Glomerular visceral epithelial cell (primary cell): ENCODE results near the gene SLFN12L.
"Not testable (repeated sequence)": the region's sequence is repeated elsewhere in the genome, so short reads cannot be mapped to it uniquely, and the experiment has no call there.

Experiments
- DNase-seq: peaks from one replicate; pipeline ENCODE4 v3.0.0-alpha.2; 2016; ENCODE audit errors: extremely low spot score

SLFN12L gene

GRCh38 chr17:35496451-35497290, 40.8 kb downstream of the SLFN12L start:
- DNase-seq: no peak

GRCh38 chr17:35493040-35493439, 44.4 kb downstream of the SLFN12L start:
- DNase-seq: no peak

DNA sequence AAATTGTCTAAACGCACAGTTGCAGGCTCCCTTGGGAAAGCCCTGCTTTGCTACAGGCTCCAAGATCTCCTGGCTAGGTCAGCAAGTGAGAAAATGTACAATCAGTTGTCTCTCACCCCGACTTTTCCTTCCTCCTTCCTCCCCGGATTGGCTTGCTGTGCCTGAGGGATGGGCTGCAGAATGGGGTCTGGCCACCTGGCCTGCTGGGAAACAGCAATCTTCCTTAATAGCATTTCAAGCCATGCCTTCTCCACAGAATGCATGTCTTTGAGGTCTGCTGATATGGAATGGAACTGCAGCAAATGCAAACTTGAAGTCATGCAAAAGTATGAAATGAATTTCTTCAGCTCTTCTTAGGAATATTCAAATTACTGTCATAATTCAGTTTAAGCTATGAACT, 46.1 kb downstream of the SLFN12L start:
- no peak for DNase-seq

DNA sequence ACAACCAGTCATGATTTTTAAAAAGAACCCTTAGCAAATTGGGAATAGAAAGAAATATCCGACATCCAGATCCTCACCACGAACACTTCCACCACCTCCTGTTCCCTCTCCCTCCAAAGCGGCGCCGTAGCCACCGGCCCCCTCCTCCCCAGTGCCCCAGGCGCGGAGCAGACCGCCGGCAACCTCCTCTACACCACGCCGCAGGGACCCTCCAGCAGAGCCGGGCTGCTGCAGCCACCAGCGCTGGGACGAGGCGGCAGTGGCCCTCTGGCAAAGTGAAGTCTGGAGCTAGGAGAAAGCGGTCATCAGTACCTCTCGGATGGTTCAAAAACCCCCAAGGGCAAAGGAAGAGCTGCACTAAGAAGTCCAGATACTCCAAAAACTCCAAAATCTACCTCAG, 47.5 kb downstream of the SLFN12L start:
- DNase-seq: no peak

- DNase-seq: no peak
Observed at GRCh38 chr17:35488991-35489390, 48.5 kb downstream of the SLFN12L start.

GRCh38 chr17:35486920-35487732, 50.4 kb downstream of the SLFN12L start:
- DNase-seq: peak; percentile 24

GRCh38 chr17:35479271-35479670, 58.2 kb downstream of the SLFN12L start:
- no peak for DNase-seq

DNA sequence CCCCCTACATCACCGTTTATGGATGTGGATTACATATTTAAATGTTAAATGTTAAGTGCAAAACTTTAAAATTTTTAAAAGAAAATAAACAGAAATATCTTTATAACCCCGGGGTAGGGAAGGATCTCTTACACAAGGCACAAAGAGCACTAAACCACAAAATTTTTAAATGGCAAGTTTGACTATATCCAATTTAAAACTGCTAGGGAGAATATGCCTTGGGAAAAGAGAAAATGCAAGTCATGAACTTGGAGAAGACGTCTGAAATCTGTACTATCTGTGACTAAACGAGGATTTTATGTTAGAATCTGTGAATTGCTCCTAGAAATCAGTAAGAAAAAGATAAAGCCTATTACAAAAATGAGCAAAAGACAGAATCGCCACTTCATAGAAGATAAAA, 60.2 kb downstream of the SLFN12L start:
- DNase-seq: no peak

DNA sequence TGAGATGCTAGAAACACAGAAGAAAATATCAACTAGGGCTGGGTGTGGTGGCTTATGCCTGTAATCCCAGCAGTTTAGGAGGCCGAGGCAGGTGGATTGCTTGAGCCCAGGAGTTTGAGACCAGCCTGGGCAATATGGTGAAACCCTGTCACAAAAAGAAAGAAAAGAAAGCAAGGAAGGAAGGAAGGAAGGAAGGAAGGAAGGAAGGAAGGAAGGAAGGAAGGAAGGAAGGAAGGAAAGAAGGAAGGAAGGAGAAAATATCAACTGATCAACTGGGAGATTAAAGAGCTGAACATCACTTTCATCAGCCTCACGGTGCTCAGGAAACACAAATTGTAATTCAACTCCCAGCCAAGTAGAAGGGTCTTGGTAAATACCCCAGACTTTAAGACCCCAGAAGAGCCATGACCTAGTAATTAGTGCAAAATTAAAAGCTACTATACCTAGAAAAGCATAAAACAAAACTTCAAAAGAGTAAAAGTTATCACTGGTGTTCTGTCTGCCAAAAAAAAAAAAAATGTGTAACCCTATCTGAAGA, 61.1 kb downstream of the SLFN12L start:
- no peak for DNase-seq

- DNase-seq: no peak
Observed at GRCh38 chr17:35468475-35468874, 69.0 kb downstream of the SLFN12L start.

GRCh38 chr17:35467824-35468223, 69.7 kb downstream of the SLFN12L start:
- no peak for DNase-seq

GRCh38 chr17:35460354-35460851, 77.1 kb downstream of the SLFN12L start:
- DNase-seq: peak; percentile 37

- DNase-seq: not testable (repeated sequence)
Observed at GRCh38 chr17:35454035-35454434, 83.4 kb downstream of the SLFN12L start.

DNA sequence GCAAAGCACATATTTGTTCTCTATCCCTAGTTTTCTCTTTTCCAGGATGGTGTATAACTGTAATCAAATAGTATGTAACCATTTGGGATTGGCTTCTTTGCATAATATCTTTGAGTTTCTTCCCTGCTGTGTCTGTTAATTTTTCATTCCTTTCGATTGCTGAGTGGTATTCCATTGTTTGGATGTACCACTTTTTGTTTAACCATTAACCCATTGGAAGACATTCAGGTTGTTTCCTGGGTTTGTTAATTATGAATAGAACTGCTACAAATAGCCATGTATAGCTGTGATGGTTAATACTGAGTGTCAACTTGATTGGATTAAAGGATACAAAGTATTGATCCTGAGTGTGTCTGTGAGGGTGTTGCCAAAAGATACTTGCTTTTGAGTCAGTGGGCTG, 84.3 kb downstream of the SLFN12L start:
- no peak for DNase-seq

DNA sequence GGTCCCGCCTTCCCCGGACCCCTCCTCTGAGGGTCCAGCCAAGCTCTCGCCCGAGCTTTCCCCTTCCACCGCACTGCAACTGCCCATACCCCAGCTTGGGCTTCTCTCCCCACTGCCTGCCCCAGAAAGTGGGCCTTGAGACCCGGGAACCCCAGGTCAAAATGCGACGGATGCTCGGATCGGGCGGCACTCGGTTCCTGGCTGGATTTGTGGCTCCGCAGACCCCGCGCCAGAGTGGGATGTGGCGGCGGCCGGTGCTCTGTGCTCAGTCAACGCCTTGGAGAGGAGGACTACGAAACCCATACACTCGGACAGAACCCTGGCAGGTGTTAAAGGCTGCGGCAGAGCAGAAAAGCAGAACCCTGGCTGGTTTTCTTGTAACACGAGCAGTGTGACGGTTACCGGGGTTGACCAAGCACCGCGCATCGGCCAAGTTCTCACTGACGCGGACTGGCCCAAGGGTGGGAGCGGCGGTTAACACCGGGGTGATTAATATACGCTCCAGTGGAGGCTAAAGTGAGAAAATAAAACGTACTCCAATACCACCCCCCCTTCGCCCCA, 88.0 kb downstream of the SLFN12L start:
- no peak for DNase-seq

GRCh38 chr17:35448899-35449227, 88.6 kb downstream of the SLFN12L start:
- DNase-seq: no peak

DNA sequence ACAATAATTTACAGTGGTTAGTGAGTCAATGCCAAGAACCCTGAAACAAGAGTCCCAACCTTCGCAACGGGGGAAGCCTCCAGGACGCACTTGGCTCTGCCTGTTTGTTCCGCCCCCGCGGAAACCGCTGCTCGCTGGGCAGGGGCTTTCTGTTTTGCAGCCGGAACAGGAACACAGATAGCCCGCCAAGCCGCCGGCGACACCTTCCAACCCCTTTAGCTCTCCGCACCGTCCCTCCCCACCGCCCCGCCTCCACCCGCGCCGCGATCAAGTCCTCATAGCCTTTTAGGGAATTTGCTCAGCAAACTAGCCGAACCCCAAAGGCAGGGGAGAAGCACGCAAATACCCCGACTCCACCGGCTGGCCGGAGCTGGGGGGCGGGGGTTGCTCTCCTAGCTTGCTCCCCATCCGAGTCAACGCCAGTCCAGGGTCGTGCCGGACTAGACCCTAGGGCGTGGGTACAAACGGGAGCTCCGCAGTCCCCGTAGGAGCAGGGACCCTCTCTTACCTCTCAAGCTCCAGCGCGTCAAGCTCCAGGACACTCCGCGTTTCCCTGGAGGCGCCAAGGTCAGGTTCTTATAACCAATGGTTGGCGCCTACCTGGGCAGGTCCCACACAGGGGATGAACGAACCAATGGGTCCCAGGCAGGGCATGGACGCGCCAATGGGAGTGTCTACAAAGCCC, 89.1 kb downstream of the SLFN12L start, which contains the start of gene SLFN13:
TSS of gene SLFN13 (minus strand) at position 553 of the 685 bp plus-strand sequence. CDS start 3,086 bp downstream, outside the sequence.
- peak; percentile 82 for DNase-seq

DNA sequence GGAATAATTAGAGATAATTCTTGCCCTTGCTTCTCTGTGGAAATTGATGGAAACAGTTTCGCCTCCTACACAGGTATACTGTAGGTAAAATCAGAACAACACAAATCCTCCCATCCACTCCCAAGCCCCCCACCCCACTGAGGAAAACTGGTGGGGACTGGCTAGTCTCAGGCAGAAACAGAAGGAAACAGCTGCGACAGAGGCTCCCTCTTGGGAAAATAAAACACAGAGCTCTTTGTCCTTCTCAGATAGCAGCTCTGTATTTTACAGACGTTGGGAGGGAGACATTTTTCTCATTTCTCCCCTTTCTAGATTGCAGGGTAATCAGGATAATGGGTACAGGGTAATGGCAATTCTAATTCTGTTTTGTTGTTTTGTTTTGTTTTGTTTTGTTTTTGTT, 90.0 kb downstream of the SLFN12L start:
- no peak for DNase-seq

DNA sequence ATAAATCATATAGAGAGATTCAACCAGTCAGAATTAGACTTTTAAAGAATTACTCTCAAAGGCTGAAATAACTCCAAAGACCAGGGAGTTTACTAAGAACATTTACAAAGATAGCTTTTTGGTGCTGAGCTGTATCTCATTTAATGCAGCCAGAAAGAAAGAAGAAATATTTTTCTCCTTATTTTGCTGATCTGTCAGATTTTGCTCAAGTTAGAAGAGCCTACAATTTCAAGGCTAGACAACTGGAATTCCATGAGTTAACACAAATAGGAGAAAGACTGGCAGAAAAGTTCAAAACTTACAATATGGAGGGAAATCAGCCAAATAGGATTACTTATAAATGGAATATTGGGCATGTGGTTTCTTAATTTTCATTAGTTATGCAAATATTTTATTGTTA, 99.0 kb downstream of the SLFN12L start:
- DNase-seq: no peak

GRCh38 chr17:35433075-35433894, 104.2 kb downstream of the SLFN12L start:
- DNase-seq: peak; percentile 98
